Uterus (tissue), 4 donors: Measurements from ENCODE around the gene STXBP4. TPM values are rescaled to one million over a fixed set of nuclear protein-coding genes. Genes with fewer than 3 reads are reported as not detected.

ENCODE experiments used
- DNase-seq, 2 donors: peaks; one replicate each; pipeline ENCODE4 v3.0.0-alpha.2; 2019 to 2020
- H3K27ac ChIP-seq, 2 donors: fragments of 200-600 bp; sonication (generic); 1 replicate in 1 of 2; 2 replicates in 1 of 2; pipeline ENCODE4 v1.5.1; 2016 to 2018
- H3K27me3 ChIP-seq, 2 donors: fragments of 200-600 bp; sonication (generic); one replicate each; pipeline ENCODE4 v1.5.1; 2018 to 2019; ENCODE audit warnings: control low read depth in 1 of 2
- H3K36me3 ChIP-seq, 2 donors: fragments of 200-600 bp; sonication (generic); one replicate each; pipeline ENCODE4 v1.5.1; 2019; ENCODE audit warnings: control low read depth in 1 of 2
- H3K4me1 ChIP-seq, 2 donors: fragments of 200-600 bp; sonication (generic); one replicate each; pipeline ENCODE4 v1.5.1; 2018 to 2019; ENCODE audit warnings: control low read depth in 1 of 2
- H3K4me3 ChIP-seq, 2 donors: fragments of 200-600 bp; sonication (generic); 1 replicate in 1 of 2; 2 replicates in 1 of 2; pipeline ENCODE4 v1.5.1; 2018 to 2019; ENCODE audit warnings: mild to moderate bottlenecking in 1 of 2
- H3K9me3 ChIP-seq, 2 donors: fragments of 200-600 bp; sonication (generic); one replicate each; pipeline ENCODE4 v1.5.1; 2019; ENCODE audit warnings: control low read depth in 1 of 2
- POLR2A ChIP-seq, 2 donors: fragments of 450-650 bp; IDR thresholded peaks; one replicate each; pipeline ENCODE4 v1.6.1; 2016; ENCODE audit warnings: antibody characterized with exemption in 2 of 2, mild to moderate bottlenecking in 1 of 2, moderate library complexity in 1 of 2
- intact Hi-C: fragments of 100-400 bp; cut with DNase I; formaldehyde crosslinking; loops from one replicate; pipeline ENCODE4 v1.15.1; 2023; ENCODE audit warnings: low total_unique reads
- total RNA-seq, 4 donors: library from RNA; depleted of rRNA in 3 of 4; stranded (reverse); fragments of >200 nt in 3 of 4; gene quantifications; one replicate each; pipeline versions ENCODE4 v1.1.0 to v1.2.4, GENCODE V29; 2014 to 2023
- TF ChIP-seq, protein P1 (sequence below), 4 experiments: fragments of 200-600 bp in 2 of 4; fragments of 450-650 bp in 2 of 4; sonication (generic) in 2 of 4; IDR thresholded peaks; one replicate each; pipeline ENCODE4 v1.5.1; 2016 to 2019; ENCODE audit warnings: antibody characterized with exemption in 4 of 4, mild to moderate bottlenecking in 2 of 4, moderate library complexity in 1 of 4
- donor health status: DM: yes; HTN: yes; CAD: no.

Gene STXBP4
- total RNA-seq, 4 donors from 2014 or later = 2.8 to 100 (median 20.9) TPM

DNA sequence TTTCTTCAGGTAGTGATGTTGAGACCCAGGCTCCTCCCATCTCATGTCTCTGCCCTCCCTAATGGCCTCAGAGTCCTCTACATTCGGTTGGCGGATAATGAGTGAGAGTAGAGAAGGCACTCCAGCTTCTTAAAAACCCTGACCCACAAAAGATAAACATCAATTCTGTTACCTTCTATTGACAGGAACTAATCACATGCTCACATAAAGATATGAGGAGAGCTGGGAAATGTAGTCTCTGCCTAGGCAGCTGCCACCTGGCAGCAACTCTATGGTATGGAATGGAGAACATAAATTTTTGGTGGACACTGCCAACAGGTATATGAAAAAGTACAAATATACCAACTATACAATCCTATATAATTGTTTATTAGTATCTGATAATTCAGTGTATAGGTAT is 185.5 kb downstream of the STXBP4 start:
- Histone ChIP-seq H3K27me3 (no peaks in the 10 kb centered on the region), H3K9me3 (no peaks in the 10 kb centered on the region), H3K4me3 (no peak overlapping the region), H3K4me1 (no peaks in the 10 kb centered on the region), H3K27ac (no peak overlapping the region), H3K36me3 (no peaks in the 10 kb centered on the region)
- intact Hi-C loops = no loop called here
- TF ChIP-seq POLR2A (IDR thresholded peaks at IDR 0.05) = no peak
- DNase-seq = no peak

DNA sequence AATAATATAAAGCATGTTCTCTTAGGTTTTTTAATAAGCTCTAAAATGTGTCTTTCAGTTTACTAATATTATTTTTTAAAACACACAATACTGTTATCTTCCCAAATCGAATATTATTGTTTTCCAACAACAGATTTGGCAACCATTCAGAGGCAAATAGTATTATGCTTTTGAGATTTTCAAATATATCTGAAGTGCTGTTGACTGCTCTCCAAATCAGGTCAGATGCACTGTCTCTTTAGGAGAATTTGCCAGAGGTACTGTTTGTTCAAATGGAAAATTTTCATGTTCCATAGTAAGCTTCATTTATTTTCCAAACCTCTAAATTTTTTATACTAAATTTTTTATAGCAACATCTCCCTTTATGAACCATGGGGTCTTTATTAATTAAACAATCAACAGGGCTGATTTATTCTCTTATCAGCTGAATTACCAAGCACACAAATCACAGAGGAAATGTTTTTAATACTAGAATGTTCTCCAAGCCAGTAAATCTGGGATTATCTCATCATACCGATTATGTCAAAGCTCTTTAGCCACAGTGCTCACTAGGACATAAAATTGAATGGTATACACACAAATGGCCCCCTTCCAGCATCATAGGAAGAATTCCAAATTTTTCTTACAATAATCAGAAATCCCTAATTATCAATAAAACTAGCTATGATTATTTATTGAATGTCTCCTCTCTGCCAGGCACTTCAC is 187.4 kb downstream of the STXBP4 start:
- no peak overlapping the region for H3K27ac ChIP-seq
- no peak overlapping the region for H3K4me3 ChIP-seq
- H3K27me3 ChIP-seq = no peaks in the 10 kb centered on the region
- no peak for TF ChIP-seq POLR2A (IDR thresholded peaks at IDR 0.05)
- TF ChIP-seq, protein P1, sequence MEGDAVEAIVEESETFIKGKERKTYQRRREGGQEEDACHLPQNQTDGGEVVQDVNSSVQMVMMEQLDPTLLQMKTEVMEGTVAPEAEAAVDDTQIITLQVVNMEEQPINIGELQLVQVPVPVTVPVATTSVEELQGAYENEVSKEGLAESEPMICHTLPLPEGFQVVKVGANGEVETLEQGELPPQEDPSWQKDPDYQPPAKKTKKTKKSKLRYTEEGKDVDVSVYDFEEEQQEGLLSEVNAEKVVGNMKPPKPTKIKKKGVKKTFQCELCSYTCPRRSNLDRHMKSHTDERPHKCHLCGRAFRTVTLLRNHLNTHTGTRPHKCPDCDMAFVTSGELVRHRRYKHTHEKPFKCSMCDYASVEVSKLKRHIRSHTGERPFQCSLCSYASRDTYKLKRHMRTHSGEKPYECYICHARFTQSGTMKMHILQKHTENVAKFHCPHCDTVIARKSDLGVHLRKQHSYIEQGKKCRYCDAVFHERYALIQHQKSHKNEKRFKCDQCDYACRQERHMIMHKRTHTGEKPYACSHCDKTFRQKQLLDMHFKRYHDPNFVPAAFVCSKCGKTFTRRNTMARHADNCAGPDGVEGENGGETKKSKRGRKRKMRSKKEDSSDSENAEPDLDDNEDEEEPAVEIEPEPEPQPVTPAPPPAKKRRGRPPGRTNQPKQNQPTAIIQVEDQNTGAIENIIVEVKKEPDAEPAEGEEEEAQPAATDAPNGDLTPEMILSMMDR (IDR thresholded peaks at IDR 0.05) = no peak
- intact Hi-C loops = no loop called here
- no peaks in the 10 kb centered on the region for H3K9me3 ChIP-seq
- no peak for DNase-seq
- no peaks in the 10 kb centered on the region for H3K4me1 ChIP-seq
- H3K36me3 ChIP-seq = no peaks in the 10 kb centered on the region

DNA sequence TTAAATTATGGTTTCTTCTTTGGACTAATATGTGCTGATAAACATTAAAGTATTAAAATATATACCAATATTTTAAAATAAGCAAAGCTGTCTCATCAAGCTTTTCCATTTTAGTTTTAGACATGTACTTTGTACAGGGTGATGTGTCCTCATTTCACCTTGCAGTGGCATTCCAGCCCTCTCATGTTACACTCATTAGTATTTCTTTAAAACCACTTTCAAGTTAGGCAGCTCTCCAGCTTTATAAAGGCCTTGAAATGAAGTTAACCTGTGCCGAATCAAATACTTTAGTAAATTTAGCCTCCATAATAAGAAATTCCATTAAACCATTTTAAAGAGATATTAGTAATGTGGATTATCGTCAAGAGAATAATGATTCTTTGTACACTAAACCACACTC is 188.6 kb downstream of the STXBP4 start:
- no peak for TF ChIP-seq POLR2A (IDR thresholded peaks at IDR 0.05)
- TF ChIP-seq, protein P1 (IDR thresholded peaks at IDR 0.05) = no peak
- Histone ChIP-seq H3K27ac (no peak overlapping the region), H3K27me3 (no peaks in the 10 kb centered on the region), H3K4me1 (no peaks in the 10 kb centered on the region), H3K4me3 (no peak overlapping the region), H3K36me3 (no peaks in the 10 kb centered on the region), H3K9me3 (no peaks in the 10 kb centered on the region)
- DNase-seq = no peak
- intact Hi-C loops = no loop called here

DNA sequence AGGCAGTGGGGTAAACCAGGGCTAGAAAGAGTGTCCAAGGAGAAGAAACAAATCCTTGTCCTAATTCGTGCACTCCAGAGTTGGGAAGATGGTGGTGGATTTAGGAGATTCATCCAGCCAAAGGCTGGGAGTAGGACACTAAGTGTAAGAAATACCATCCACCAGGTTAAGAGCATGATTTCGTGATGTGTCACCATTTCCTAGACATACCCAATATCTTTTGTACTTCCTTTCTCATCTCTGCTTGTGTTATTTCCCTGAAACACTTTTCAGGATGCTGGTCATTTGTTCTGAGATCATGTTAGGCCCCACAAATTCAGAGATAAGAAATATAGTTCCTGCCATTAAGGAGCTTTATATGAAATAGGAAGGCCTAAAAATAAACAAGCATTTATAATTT is 189.9 kb downstream of the STXBP4 start:
- H3K4me3 ChIP-seq = no peak overlapping the region
- intact Hi-C loops = no loop called here
- H3K36me3 ChIP-seq = no peaks in the 10 kb centered on the region
- no peaks in the 10 kb centered on the region for H3K9me3 ChIP-seq
- no peaks in the 10 kb centered on the region for H3K27me3 ChIP-seq
- no peaks in the 10 kb centered on the region for H3K4me1 ChIP-seq
- TF ChIP-seq, protein P1 (IDR thresholded peaks at IDR 0.05) = no peak
- TF ChIP-seq POLR2A (IDR thresholded peaks at IDR 0.05) = no peak
- no peak for DNase-seq
- no peak overlapping the region for H3K27ac ChIP-seq

DNA sequence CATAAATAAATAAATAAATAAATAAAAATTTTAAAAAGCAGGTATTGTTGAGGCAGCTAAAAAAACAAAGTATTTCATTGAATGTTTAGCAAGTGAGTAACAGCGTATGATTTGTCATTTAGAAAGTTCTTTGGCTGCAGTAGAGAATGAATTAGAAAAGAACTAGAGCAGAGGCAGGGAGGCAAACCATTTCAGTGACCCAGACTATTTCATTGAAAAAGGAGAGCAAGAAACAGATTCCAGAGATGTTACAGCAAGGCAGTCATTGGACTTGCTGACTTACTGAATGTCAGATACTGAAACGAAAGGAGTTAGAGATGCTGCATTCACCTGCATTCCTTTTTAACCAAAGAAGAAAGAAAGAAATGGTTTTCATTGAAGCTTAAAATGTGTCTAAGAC is 190.7 kb downstream of the STXBP4 start:
- Histone ChIP-seq H3K36me3 (no peaks in the 10 kb centered on the region), H3K4me3 (no peak overlapping the region), H3K9me3 (no peaks in the 10 kb centered on the region), H3K27ac (no peak overlapping the region), H3K4me1 (no peaks in the 10 kb centered on the region), H3K27me3 (no peaks in the 10 kb centered on the region)
- TF ChIP-seq, protein P1 (IDR thresholded peaks at IDR 0.05) = no peak
- no peak for TF ChIP-seq POLR2A (IDR thresholded peaks at IDR 0.05)
- intact Hi-C loops = no loop called here
- DNase-seq = no peak

DNA sequence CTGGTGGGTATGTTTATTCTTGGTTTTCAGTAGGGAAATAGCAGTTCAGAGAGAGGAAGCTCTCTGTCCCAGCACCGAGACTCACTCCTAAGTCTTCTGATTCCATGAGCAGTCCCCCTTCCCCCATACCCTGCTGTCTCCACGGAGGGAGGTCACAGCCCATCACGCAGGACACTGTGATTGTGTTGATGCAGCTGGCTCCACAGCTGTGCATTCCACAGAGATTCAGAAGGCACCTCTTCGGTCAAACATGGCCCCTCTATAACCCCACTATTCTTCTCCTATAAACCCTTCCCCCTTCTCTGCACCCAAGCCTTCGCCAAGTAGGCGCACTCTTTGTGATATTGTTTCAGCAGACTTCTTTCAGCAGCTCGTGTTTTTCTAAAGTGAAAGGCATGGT is 191.9 kb downstream of the STXBP4 start:
- Histone ChIP-seq H3K36me3 (no peaks in the 10 kb centered on the region), H3K4me3 (no peak overlapping the region), H3K4me1 (no peaks in the 10 kb centered on the region), H3K27me3 (no peaks in the 10 kb centered on the region), H3K27ac (no peak overlapping the region), H3K9me3 (no peaks in the 10 kb centered on the region)
- TF ChIP-seq, protein P1 (IDR thresholded peaks at IDR 0.05) = no peak
- no peak for TF ChIP-seq POLR2A (IDR thresholded peaks at IDR 0.05)
- no peak for DNase-seq
- intact Hi-C loops = no loop called here
